Psoas muscle (tissue), 8 donors: Measurements from ENCODE around the gene UQCRC1. TPM values are rescaled to one million over a fixed set of nuclear protein-coding genes. Genes with fewer than 3 reads are reported as not detected.

Source experiments
- ATAC-seq, 4 donors: fragments of 200-7000 bp; cut with Tn5 transposase; one replicate each; pipeline ENCODE4 v1.9.1; 2020; ENCODE audit warnings: moderate library complexity in 3 of 4, mild to moderate bottlenecking in 2 of 4
- DNase-seq, 2 donors: peaks; one replicate each; pipeline ENCODE4 v3.0.0-alpha.2; 2020
- H3K27ac ChIP-seq: fragments of 200-600 bp; one replicate; pipeline ENCODE4 v1.8.0; 2022
- H3K27me3 ChIP-seq, 3 donors: fragments of 200-600 bp in 1 of 3; one replicate each; pipeline versions ENCODE4 v1.6.1 to v1.8.0; 2013 to 2022; ENCODE audit warnings: low read length in 2 of 3, mild to moderate bottlenecking in 2 of 3, moderate library complexity in 1 of 3; ENCODE audit not compliant: insufficient read depth in 3 of 3
- H3K36me3 ChIP-seq, 2 donors: fragments of 200-600 bp in 1 of 2; one replicate each; pipeline versions ENCODE4 v1.6.1 to v1.8.0; 2013 to 2022; ENCODE audit warnings: low read depth in 1 of 2, mild to moderate bottlenecking in 1 of 2, moderate library complexity in 1 of 2; ENCODE audit not compliant: insufficient read depth in 1 of 2
- H3K4me1 ChIP-seq: fragments of 200-600 bp; one replicate; pipeline ENCODE4 v1.8.0; 2022
- H3K4me3 ChIP-seq: fragments of 200-600 bp; one replicate; pipeline ENCODE4 v1.8.0; 2022; ENCODE audit warnings: mild to moderate bottlenecking
- H3K9me3 ChIP-seq: fragments of 200-600 bp; one replicate; pipeline ENCODE4 v1.8.0; 2022
- WGBS, 3 donors: extraction: QIAGEN DNeasy Blood & Tissue Kit; methylation state at CpG; one replicate each; pipeline versions ENCODE4 v1.1.6 to v1.1.7; 2013; 5-methylcytosine and 5-hydroxymethylcytosine counted together
- intact Hi-C, 2 donors: fragments of 100-400 bp; cut with DNase I; formaldehyde crosslinking; loops; one replicate each; pipeline versions ENCODE4 v1.11.0 to v1.14.2; 2022
- polyA plus RNA-seq, 3 donors: library from polyadenylated mRNA; stranded (reverse); fragments of 200-250 nt; gene quantifications; one replicate each; pipeline ENCODE4 v1.2.3, GENCODE V29; 2013
- total RNA-seq, 4 donors: library from RNA; stranded (reverse); fragmentation: NEBNext Ultra II Directional in 2 of 4; extraction: Animal tissue kit (Norgen Biotek cat#: 25700) in 2 of 4; gene quantifications; one replicate each; pipeline versions ENCODE4 v1.2.1 to v1.2.4, GENCODE V29; 2021 to 2023
- TF ChIP-seq, protein P1 (sequence below): fragments of 200-600 bp; IDR thresholded peaks from one replicate; pipeline ENCODE4 v1.8.0; 2022; ENCODE audit warnings: antibody characterized with exemption
- donor health status: healthy with polysubstance abuse.
- donor health status: DM: no; HTN: no; CAD: no; lungs with moderate emphysema.
- donor health status: Bipolar disorder and iron deficiency.
- donor health status: healthy.
- donor health status: DM: yes; HTN: yes; CAD: no.
- donor health status: DM: no; HTN: no; CAD: no.
- donor health status: DM: no; HTN: no; CAD: no.
- donor health status: DM: yes; HTN: yes; CAD: no.

UQCRC1 gene
- total and polyA plus RNA-seq, 7 donors = 466 to 719 (median 674) TPM

DNA sequence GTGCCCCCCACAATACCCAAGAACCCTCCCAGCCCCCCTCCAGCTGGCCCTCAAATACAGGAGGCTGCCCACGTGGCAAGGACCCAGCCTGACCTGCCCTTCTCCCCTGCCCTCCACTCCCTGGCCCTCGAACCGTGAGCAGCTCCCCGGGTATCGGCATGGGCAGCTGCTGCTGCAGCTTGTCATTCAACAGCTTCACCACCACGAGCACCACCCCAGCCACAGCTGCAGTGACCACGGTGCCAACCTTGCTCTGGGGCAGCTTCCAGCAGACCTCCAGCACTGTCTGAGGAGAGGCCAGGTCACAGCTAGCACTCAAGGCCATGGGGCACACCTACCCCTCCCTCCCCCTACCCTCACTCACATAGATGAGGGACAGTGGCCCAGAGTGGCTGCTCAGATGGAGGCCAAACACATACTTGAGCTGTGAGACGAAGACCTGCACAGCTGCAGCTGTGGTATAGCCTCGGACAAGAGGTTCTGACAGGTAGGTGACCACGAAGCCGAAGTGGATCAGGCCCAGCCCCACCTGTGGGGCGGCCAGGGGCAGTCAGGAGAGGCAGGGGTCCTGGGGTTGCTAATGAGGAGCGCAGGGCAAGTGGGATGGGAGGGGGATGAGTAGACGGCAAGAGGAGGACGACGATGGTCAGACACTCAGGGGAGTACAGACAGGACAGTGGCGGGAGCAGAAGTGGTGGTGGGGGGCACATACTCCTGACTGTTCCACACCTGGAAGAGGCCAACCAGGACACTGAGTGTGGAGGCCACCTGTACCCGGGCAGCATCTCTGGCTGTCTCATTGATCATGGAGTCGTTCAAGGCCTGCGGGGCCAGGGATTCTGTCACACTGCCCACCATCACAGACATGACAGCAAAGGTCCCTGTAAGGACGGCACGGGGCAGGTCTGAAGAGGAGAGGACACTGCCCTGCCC lies 22.3 kb upstream of the UQCRC1 start:
- TF ChIP-seq, protein P1, sequence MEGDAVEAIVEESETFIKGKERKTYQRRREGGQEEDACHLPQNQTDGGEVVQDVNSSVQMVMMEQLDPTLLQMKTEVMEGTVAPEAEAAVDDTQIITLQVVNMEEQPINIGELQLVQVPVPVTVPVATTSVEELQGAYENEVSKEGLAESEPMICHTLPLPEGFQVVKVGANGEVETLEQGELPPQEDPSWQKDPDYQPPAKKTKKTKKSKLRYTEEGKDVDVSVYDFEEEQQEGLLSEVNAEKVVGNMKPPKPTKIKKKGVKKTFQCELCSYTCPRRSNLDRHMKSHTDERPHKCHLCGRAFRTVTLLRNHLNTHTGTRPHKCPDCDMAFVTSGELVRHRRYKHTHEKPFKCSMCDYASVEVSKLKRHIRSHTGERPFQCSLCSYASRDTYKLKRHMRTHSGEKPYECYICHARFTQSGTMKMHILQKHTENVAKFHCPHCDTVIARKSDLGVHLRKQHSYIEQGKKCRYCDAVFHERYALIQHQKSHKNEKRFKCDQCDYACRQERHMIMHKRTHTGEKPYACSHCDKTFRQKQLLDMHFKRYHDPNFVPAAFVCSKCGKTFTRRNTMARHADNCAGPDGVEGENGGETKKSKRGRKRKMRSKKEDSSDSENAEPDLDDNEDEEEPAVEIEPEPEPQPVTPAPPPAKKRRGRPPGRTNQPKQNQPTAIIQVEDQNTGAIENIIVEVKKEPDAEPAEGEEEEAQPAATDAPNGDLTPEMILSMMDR = no peak
- Histone ChIP-seq H3K27me3 (no peaks in the 10 kb centered on the region), H3K27ac (no peak overlapping the region), H3K36me3 (peaks cover 2 to 42% of the 10 kb centered on the region in 2 donors), H3K4me3 (no peak overlapping the region), H3K9me3 (no peaks in the 10 kb centered on the region), H3K4me1 (peaks cover 18% of the 10 kb centered on the region)
- ATAC-seq = no peak
- intact Hi-C loops = no loop called here
- 68 to 74% (median 72%) methylated on average over 21 to 22 of the region's 22 CpGs for WGBS, 3 donors
- DNase-seq = peak in 1 of 2 donors; percentile 40

DNA sequence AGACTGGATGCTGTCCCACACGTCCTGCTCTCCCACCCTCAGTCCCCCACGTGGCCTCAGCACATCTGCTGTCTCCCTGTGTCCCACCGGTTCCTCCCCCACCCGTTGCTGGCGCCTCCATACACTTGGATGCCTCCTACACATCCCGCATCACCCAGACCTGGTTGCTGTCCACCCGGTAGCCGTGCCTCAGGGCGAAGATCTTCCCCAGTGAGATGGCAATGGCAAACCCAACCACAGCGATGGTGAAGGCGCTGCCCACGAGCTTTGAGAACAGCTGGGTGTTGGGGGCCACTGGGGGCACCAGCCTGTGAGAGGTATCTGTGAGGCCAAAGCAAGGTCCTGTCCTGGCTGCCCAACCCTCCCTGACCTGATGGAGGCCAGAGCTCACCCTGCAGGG lies 21.4 kb upstream of the UQCRC1 start:
- H3K9me3 ChIP-seq = no peaks in the 10 kb centered on the region
- TF ChIP-seq, protein P1 = no peak
- no peak overlapping the region for H3K4me3 ChIP-seq
- peaks cover 2 to 52% of the 10 kb centered on the region in 2 donors for H3K36me3 ChIP-seq
- ATAC-seq (no peak), DNase-seq (peak in 1 of 2 donors; percentile 39)
- 82 to 88% (median 84%) methylated on average over 12 of the region's 12 CpGs for WGBS, 3 donors
- intact Hi-C loops = no loop called here
- no peaks in the 10 kb centered on the region for H3K27me3 ChIP-seq
- H3K4me1 ChIP-seq = peaks cover 8% of the 10 kb centered on the region
- no peak overlapping the region for H3K27ac ChIP-seq

GRCh38 chr3:48630407-48630806 lies 21.0 kb upstream of the UQCRC1 start:
- Histone ChIP-seq H3K4me1 (peaks cover 8% of the 10 kb centered on the region), H3K36me3 (peaks cover 2 to 56% of the 10 kb centered on the region in 2 donors), H3K27ac (no peak overlapping the region), H3K4me3 (no peak overlapping the region), H3K9me3 (no peaks in the 10 kb centered on the region), H3K27me3 (no peaks in the 10 kb centered on the region)
- intact Hi-C loops = no loop called here
- ATAC-seq (no peak), DNase-seq (peak in 1 of 2 donors; percentile 30)
- 88 to 99% (median 95%) methylated on average over 6 to 8 of the region's 8 CpGs for WGBS, 3 donors
- TF ChIP-seq, protein P1 = no peak

GRCh38 chr3:48629894-48630293 lies 20.4 kb upstream of the UQCRC1 start:
- intact Hi-C loops = no loop called here
- Histone ChIP-seq H3K27me3 (no peaks in the 10 kb centered on the region), H3K4me3 (no peak overlapping the region), H3K9me3 (no peaks in the 10 kb centered on the region), H3K36me3 (peaks cover 2 to 61% of the 10 kb centered on the region in 2 donors), H3K27ac (no peak overlapping the region), H3K4me1 (peaks cover 8% of the 10 kb centered on the region)
- ATAC-seq (no peak), DNase-seq (no peak)
- TF ChIP-seq, protein P1 = no peak
- 94 to 98% (median 96%) methylated on average over 11 to 12 of the region's 12 CpGs for WGBS, 3 donors
